GM18508 (cell line): ENCODE results near the gene SETDB2.
A peak's percentile ranks its signal among the peaks of the same experiment; 100 is the strongest.

Experiments used
- ATAC-seq: cut with Tn5 transposase; IDR thresholded peaks from one replicate; pipeline ENCODE4 v1.9.1; 2021; ENCODE audit warnings: moderate number of reproducible peaks; ENCODE audit not compliant: insufficient read depth, unreplicated experiment

Gene SETDB2

GRCh38 chr13:49443704-49444523 lies at the start of gene SETDB2, which contains the start of gene CAB39L:
Gene SETDB2, plus strand, starts transcription at chr13:49444274. Its CDS starts 7,620 bp downstream, at chr13:49451894.
Gene CAB39L, minus strand, starts transcription at chr13:49444064. Its CDS starts 61,154 bp downstream, at chr13:49382910.
- ATAC-seq, result peak; percentile 89

DNA sequence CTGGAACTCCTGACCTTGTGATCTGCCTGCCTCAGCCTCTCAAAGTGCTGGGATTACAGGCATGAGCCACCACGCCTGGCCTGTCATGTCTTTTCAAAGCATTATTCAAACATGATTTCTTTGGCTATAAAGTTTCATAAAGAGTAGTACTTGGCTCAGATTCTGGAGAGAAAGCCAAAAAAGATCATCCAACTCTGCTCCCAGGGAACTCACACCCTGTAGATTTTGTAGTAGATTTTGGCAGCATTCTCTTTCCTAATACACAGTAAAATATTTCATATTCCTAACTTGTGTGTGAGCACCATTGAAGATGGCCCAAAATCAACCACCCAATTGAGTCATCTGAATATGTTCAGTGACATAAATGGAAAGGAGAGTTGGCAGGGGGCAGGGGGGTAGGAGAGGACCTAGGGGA lies 48.6 kb upstream of the SETDB2 start:
- no peak for ATAC-seq

- ATAC-seq, result no peak
Measured at GRCh38 chr13:49395878-49396380, 48.1 kb upstream of the SETDB2 start.

- no peak for ATAC-seq
Measured at GRCh38 chr13:49399801-49400472, 44.1 kb upstream of the SETDB2 start.

- no peak for ATAC-seq
Measured at GRCh38 chr13:49400755-49401659, 43.1 kb upstream of the SETDB2 start.

DNA sequence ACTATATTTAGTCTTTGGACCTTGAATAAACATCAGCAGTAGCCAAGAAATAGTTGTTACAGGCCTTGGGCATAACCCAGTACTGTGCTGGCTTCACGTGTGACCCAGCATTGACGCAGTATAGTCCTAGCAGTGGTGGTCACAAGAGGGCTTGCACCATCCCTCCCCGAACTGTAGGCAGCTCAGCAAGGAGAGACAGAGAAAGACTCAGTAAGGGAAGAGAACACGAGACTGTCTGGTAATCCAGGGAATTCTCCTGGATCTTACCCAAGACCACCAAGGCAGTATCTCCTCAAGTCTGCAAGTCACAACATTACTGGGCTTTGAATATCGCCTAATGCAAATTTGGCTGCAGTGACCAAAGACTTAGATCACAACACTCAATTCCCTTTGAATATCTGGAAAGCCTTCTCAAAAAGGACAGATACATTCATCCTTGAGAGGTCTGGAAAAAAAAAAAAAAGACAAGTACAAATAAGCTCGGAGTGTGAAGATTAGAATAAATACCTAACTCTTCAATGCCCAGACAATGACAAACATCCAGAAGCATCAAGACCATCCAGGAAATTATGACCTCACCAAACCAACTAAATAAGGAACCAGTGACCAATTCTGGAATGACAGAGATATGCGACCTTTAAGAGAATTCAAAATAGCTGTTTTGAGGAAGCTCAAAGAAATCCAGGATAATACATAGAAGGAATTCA lies 39.9 kb upstream of the SETDB2 start:
- ATAC-seq, result no peak

DNA sequence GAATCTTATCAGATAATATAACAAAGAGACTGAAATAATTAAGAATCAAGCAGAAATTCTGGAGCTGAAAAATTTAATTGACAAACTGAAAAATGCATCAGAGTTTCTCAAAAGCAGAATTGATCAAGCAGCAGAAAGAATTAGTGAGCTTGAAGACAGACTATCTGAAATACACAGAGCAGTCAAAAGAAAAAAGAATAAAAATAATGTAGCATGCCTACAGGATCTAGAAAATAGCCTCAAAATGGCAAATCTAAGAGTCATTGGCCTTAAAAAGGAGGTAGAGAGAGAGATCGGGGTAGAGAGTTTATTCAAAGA lies 39.4 kb upstream of the SETDB2 start:
- ATAC-seq, result no peak

GRCh38 chr13:49407068-49407467 lies 37.0 kb upstream of the SETDB2 start:
- ATAC-seq, result no peak

- ATAC-seq, result no peak
Measured at GRCh38 chr13:49407936-49408335, 36.1 kb upstream of the SETDB2 start.

- ATAC-seq, result no peak
Measured at GRCh38 chr13:49409008-49409407, 35.1 kb upstream of the SETDB2 start.

DNA sequence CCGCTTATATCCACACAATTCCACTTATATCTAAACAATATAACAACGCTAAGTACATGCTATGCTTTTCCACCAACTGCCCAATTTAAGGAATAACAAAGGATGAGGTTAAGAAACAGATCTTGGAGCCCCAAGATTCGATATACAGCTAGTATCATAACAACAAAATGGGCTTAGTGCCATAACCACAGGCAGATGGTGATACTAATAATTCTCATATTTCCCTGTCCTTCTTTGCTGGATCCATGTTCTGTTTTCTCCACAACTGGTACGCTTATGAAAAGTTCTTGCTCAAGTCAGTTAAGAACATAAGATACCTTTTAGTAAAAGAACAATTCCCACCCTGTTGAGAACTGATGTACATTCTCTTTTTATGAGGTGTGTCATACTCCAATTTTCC lies 34.1 kb upstream of the SETDB2 start:
- ATAC-seq, result no peak

DNA sequence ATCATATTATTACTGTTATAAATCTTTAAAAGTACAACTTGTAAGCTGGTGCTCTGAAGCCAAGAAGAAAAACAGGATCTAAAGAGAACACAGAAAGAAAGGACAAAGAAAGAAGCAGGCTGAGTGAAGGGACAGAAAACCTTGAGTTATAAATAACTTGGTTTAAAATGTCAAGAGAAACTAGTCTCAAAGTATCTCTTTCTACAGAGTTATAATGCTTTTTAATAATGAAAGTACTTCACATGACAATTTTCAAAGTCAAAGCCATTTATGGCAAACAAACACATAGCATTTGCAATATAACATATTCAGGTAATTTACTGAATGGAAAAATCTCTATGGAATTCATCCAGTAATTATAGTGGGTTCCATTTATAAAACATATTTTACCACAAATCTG lies 33.6 kb upstream of the SETDB2 start:
- ATAC-seq, result no peak

GRCh38 chr13:49411353-49411752 lies 32.7 kb upstream of the SETDB2 start:
- ATAC-seq, result no peak

GRCh38 chr13:49412749-49413148 lies 31.3 kb upstream of the SETDB2 start:
- ATAC-seq, result no peak

GRCh38 chr13:49417161-49417560 lies 26.9 kb upstream of the SETDB2 start:
- no peak for ATAC-seq

- ATAC-seq, result no peak
Measured at GRCh38 chr13:49418206-49418605, 25.9 kb upstream of the SETDB2 start.

DNA sequence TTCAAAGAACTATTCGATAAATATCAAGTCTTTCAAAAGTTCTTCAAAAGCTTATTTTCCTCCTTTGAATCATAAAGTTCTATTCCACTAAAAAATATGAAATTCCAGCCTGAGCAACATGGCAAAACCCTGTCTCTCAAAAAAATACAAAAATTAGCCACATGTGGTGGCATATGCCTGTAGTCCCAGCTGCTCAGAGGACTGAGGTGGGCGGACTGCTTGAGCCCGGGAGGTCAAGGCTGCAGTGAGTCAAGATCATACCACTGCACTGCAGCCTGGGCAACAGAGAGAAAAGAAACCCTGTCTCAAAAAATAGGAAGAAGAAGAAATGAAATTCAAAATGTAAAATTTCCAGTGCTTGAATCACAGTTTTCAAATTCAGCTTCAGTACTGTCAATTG lies 24.8 kb upstream of the SETDB2 start:
- no peak for ATAC-seq

GRCh38 chr13:49421391-49421790 lies 22.7 kb upstream of the SETDB2 start:
- no peak for ATAC-seq

DNA sequence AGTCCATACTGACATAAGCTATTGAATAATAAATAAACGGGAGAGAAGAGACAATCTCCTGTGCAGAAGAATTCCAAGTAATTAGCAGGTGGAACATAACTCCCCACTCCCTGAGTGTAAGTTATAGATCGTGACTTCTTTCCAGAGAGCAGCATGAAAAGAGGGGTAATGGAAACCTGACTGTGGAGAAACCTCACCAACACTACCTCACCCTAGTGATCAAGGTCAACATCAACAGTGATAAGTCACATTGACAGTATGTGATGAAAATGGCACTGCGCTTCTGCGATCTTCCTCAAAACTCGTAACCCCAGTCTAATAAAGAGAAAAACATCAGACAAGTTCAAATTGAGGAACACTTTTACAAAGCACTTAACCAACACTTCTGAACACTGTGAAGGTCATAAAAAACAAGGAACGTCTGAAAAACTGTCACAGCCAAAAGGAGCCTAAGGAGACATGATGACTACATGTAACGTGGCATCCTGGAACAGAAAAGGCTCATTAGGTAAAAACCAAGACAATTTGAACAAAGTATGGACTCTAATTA lies 20.0 kb upstream of the SETDB2 start:
- ATAC-seq, result no peak
